Neutrophil (primary cell): Measurements from ENCODE around the gene ARSB.
A peak's percentile ranks its signal among the peaks of the same experiment; 100 is the strongest.

Source experiments
- H3K27ac ChIP-seq: fragments of 200-600 bp; sonication (generic); 2 replicates; pipeline ENCODE4 v1.5.1; 2016; ENCODE audit warnings: mild to moderate bottlenecking, moderate library complexity
- H3K27me3 ChIP-seq: fragments of 200-600 bp; sonication (generic); 2 replicates; pipeline ENCODE4 v1.6.0; 2016; ENCODE audit warnings: mild to moderate bottlenecking
- H3K36me3 ChIP-seq: fragments of 200-600 bp; sonication (generic); 2 replicates; pipeline ENCODE4 v1.5.1; 2017
- H3K4me1 ChIP-seq, 2 experiments: fragments of 200-600 bp in 1 of 2; sonication (generic) in 1 of 2; 1 replicate in 1 of 2; 2 replicates in 1 of 2; pipeline versions ENCODE4 v1.5.1 to v1.6.1; 2013 to 2016; ENCODE audit warnings: low read depth in 1 of 2, low read length in 1 of 2, mild to moderate bottlenecking in 1 of 2, moderate library complexity in 1 of 2; ENCODE audit not compliant: control insufficient read depth in 1 of 2, insufficient read depth in 1 of 2
- H3K4me3 ChIP-seq, 2 experiments: fragments of 200-600 bp in 1 of 2; sonication (generic) in 1 of 2; 1 replicate in 1 of 2; 2 replicates in 1 of 2; pipeline ENCODE4 v1.5.1; 2013 to 2016; ENCODE audit warnings: low read depth in 1 of 2, low read length in 1 of 2, mild to moderate bottlenecking in 1 of 2, moderate library complexity in 1 of 2
- H3K9me3 ChIP-seq: fragments of 200-600 bp; sonication (generic); 2 replicates; pipeline ENCODE4 v1.5.1; 2016
- TF ChIP-seq, protein P1 (sequence below): fragments of 200-600 bp; sonication (generic); IDR thresholded peaks from 2 replicates; pipeline ENCODE4 v1.5.1; 2016; ENCODE audit warnings: antibody characterized with exemption

The ARSB gene

DNA sequence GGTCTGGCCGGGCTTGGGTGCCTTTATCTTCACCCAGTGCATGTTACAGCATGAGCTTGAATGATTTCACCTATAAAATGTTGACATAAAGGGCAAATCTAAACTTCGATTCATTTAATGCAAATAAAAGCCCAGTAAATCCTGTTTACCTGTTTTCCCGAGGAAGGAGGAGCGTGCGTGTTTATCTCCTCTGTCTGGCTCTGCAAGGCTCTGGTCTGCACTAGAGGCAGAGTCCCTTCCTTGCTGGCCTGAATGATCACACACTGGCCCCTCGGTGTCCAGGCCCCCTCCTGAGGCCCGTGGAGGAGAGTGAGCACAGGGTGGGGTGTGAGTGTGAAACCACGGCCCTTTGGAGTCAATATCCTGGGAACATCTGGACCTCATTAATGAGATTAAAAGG, 211.5 kb downstream of the ARSB start:
- no peaks in the 10 kb centered on the region for H3K27me3 ChIP-seq
- peaks cover 8 to 15% of the 10 kb centered on the region in 2 experiments for H3K4me1 ChIP-seq
- H3K4me3 ChIP-seq, result no peak overlapping the region
- H3K36me3 ChIP-seq, result peaks cover 10% of the 10 kb centered on the region
- no peak overlapping the region for H3K27ac ChIP-seq
- TF ChIP-seq, protein P1, sequence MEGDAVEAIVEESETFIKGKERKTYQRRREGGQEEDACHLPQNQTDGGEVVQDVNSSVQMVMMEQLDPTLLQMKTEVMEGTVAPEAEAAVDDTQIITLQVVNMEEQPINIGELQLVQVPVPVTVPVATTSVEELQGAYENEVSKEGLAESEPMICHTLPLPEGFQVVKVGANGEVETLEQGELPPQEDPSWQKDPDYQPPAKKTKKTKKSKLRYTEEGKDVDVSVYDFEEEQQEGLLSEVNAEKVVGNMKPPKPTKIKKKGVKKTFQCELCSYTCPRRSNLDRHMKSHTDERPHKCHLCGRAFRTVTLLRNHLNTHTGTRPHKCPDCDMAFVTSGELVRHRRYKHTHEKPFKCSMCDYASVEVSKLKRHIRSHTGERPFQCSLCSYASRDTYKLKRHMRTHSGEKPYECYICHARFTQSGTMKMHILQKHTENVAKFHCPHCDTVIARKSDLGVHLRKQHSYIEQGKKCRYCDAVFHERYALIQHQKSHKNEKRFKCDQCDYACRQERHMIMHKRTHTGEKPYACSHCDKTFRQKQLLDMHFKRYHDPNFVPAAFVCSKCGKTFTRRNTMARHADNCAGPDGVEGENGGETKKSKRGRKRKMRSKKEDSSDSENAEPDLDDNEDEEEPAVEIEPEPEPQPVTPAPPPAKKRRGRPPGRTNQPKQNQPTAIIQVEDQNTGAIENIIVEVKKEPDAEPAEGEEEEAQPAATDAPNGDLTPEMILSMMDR, result no peak
- no peaks in the 10 kb centered on the region for H3K9me3 ChIP-seq

DNA sequence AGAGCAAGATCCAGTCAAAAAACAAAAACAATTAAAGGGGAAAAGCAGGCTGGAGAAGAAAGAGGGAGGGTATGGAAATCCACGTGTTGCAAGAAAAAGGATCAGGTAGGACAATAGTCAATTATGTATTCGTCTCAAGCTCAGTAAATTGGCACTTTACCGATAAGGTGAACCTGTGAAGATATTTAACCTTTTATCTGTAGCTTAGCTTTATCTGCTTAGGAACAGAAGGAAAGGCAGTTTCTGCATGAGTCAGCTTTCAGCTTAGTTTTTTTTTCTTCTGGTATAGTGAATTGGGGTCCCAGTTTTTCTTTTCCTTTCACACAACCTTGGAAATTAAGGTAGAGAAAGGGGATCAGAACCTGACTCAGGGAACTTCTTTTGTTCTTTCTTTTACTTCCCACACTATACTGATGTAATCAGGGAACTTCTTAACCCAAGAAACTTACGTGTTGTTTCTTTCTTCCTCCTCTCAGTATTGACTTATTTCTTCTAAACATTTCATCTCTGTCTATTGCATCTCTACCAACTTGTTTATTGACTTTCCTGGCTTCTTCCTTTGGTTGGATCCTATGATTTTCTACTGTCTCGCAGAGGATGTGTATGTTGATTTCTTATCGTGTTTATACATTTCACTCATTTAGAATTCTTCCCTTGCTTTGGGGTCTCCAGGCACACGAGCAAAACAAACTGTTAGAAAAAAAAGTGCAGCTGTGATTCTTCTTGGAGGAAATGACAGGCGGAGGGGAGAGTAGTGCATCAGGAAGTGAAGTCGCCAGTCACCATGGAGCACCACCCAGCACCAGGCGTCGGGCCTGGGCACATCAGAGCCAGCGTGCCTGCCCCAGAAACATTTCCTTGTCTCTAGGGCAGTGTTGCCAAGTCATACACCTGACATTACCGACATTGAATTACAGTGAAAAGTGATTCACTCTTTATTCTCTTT, 213.6 kb downstream of the ARSB start:
- Histone ChIP-seq H3K4me3 (peak overlapping the region in 1 of 2 experiments; percentile 20), H3K9me3 (no peaks in the 10 kb centered on the region), H3K4me1 (peaks cover 8 to 15% of the 10 kb centered on the region in 2 experiments), H3K27me3 (no peaks in the 10 kb centered on the region), H3K27ac (peak overlapping the region; percentile 28), H3K36me3 (peaks cover 7% of the 10 kb centered on the region)
- TF ChIP-seq, protein P1, result no peak

DNA sequence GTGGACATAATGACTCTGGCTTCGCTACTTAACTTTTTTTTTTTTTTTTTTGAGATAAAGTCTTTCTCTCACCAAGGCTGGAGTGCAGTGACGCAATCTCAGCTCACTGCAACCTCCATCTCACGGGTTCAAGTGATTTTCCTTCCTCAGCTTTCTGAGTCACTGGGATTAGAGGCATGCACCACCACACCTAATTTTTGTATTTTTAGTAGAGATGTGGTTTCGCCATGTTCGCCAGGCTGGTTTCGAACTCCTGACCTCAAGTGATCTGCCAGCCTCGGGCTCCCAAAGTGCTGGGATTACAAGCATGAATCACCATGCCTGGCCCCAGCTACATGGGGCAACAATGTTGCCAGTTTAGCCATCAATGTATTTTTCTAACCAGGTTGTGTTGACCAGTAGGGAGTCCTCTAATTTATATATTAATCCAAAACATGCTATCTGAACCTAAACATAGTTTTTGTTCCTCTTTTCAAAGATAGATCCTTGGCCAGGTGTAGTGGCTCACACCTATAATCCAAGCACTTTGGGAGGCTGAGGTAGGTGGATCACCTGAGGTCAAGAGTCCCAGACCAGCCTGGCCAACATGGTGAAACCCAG, 216.2 kb downstream of the ARSB start:
- H3K27ac ChIP-seq, result no peak overlapping the region
- no peaks in the 10 kb centered on the region for H3K9me3 ChIP-seq
- TF ChIP-seq, protein P1, result no peak
- no peak overlapping the region for H3K4me3 ChIP-seq
- peaks cover 20 to 29% of the 10 kb centered on the region in 2 experiments for H3K4me1 ChIP-seq
- H3K27me3 ChIP-seq, result no peaks in the 10 kb centered on the region
- H3K36me3 ChIP-seq, result peaks cover 5% of the 10 kb centered on the region

DNA sequence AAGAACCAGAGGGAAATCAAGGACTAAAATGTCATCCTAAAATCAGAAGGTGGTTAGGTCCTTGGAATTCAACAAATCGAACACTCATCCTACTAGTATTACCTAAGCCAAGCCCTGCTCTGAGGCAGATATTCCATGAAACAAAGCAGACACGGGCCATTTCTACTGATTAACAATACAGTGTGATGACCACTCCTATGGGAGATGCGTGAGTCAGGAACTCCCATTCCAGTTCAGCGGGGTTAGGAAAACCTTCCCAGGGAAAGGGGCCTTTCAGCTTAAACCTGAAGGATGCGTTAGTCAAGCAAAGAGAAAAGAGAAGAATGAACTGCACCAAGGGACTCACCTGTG, 218.7 kb downstream of the ARSB start:
- Histone ChIP-seq H3K4me3 (no peak overlapping the region), H3K27me3 (no peaks in the 10 kb centered on the region), H3K4me1 (peaks cover 12 to 25% of the 10 kb centered on the region in 2 experiments), H3K9me3 (no peaks in the 10 kb centered on the region), H3K27ac (no peak overlapping the region), H3K36me3 (no peaks in the 10 kb centered on the region)
- TF ChIP-seq, protein P1, result no peak

DNA sequence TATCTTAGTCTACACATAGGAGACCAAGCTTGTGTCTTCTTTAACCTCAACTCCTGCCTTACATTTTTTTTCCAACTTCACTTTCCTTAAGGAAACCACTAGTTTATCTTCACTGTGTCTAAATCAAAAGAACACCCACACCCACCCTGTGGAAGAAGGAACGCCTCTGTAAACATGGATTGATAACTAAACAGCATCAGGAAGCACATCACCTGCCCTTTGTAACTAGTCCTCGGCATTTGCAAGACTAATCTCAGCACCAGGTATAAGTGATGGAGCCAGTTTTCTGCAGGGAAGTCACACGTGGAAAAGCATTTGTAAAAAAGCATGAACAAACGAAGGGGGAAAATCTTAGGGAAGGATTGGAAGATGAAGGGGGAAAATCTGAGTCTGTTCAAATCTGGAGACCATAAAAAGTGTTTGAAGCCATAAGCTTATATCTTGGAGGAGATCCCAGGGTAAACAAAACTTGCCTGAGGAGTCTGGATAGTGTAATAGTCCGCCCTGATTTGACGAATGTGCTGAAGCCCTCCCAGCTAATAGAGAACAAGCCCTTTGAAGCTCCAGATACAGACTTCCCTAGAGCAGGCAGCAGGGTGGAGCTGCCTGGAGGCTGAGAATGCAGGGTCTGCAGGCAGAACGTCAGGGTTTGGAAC, 219.2 kb downstream of the ARSB start:
- H3K36me3 ChIP-seq, result no peaks in the 10 kb centered on the region
- no peaks in the 10 kb centered on the region for H3K9me3 ChIP-seq
- H3K27me3 ChIP-seq, result no peaks in the 10 kb centered on the region
- peaks cover 16 to 25% of the 10 kb centered on the region in 2 experiments for H3K4me1 ChIP-seq
- H3K27ac ChIP-seq, result no peak overlapping the region
- TF ChIP-seq, protein P1, result no peak
- no peak overlapping the region for H3K4me3 ChIP-seq
